GM21360 (cell line): ENCODE results near the gene SPTLC1.
"Not testable (repeated sequence)": the region's sequence is repeated elsewhere in the genome, so short reads cannot be mapped to it uniquely, and the experiment has no call there.

ENCODE experiments used
- ATAC-seq: cut with Tn5 transposase; IDR thresholded peaks from one replicate; pipeline ENCODE4 v1.9.1; 2021; ENCODE audit warnings: mild to moderate bottlenecking, moderate library complexity; ENCODE audit not compliant: unreplicated experiment

SPTLC1 gene

GRCh38 chr9:92033991-92034390 lies 81.2 kb downstream of the SPTLC1 start:
- no peak for ATAC-seq

GRCh38 chr9:92033307-92033706 lies 81.9 kb downstream of the SPTLC1 start:
- no peak for ATAC-seq

- no peak for ATAC-seq
Measured at GRCh38 chr9:92032891-92033290, 82.3 kb downstream of the SPTLC1 start.

GRCh38 chr9:92030367-92030766 lies 84.8 kb downstream of the SPTLC1 start:
- no peak for ATAC-seq

- no peak for ATAC-seq
Measured at GRCh38 chr9:92029553-92029952, 85.7 kb downstream of the SPTLC1 start.

- no peak for ATAC-seq
Measured at GRCh38 chr9:92026206-92027002, 88.8 kb downstream of the SPTLC1 start.

- not testable (repeated sequence) for ATAC-seq
Measured at GRCh38 chr9:92021785-92022541, 93.2 kb downstream of the SPTLC1 start.

- no peak for ATAC-seq
Measured at GRCh38 chr9:92019658-92020057, 95.6 kb downstream of the SPTLC1 start.

- no peak for ATAC-seq
Measured at GRCh38 chr9:92010705-92011536, 104.3 kb downstream of the SPTLC1 start.

GRCh38 chr9:92010253-92010652 lies 105.0 kb downstream of the SPTLC1 start:
- not testable (repeated sequence) for ATAC-seq

- no peak for ATAC-seq
Measured at GRCh38 chr9:92008041-92008440, 107.2 kb downstream of the SPTLC1 start.

- ATAC-seq: no peak
Measured at GRCh38 chr9:92004045-92004392, 111.2 kb downstream of the SPTLC1 start.

- no peak for ATAC-seq
Measured at GRCh38 chr9:92003308-92004044, 111.7 kb downstream of the SPTLC1 start.

- not testable (repeated sequence) for ATAC-seq
Measured at GRCh38 chr9:92001948-92002347, 113.3 kb downstream of the SPTLC1 start.

GRCh38 chr9:92001244-92001643 lies 114.0 kb downstream of the SPTLC1 start:
- no peak for ATAC-seq

GRCh38 chr9:91995000-91995655 lies 120.1 kb downstream of the SPTLC1 start:
- ATAC-seq: no peak

GRCh38 chr9:91994422-91994821 lies 120.8 kb downstream of the SPTLC1 start:
- ATAC-seq: no peak

- no peak for ATAC-seq
Measured at GRCh38 chr9:91992461-91993041, 122.7 kb downstream of the SPTLC1 start.

- no peak for ATAC-seq
Measured at GRCh38 chr9:91991721-91992341, 123.4 kb downstream of the SPTLC1 start.
